Natural killer cell (primary cell): ENCODE results near the gene CWC25. TPM values are rescaled to one million over a fixed set of nuclear protein-coding genes. Genes with fewer than 3 reads are reported as not detected.

ENCODE experiments used
- ATAC-seq, 3 donors: fragments of 150-1000 bp in 2 of 3; fragments of 200-7000 bp in 1 of 3; cut with Tn5 transposase; 1 replicate in 1 of 3; 2 replicates in 2 of 3; pipeline ENCODE4 v1.10.0; 2021; ENCODE audit warnings: mild to moderate bottlenecking in 2 of 3, moderate library complexity in 2 of 3
- DNase-seq, 2 donors: peaks; one replicate each; pipeline versions ENCODE4 v3.0.0 to v3.0.0-alpha.2; 2013 to 2021; ENCODE audit warnings: mixed read lengths in 1 of 2
- H3K27ac ChIP-seq: one replicate; pipeline ENCODE4 v1.5.1; 2013; ENCODE audit warnings: mild to moderate bottlenecking, low read length
- H3K27me3 ChIP-seq: one replicate; pipeline ENCODE4 v1.6.1; 2013; ENCODE audit warnings: low read length; ENCODE audit not compliant: control insufficient read depth, insufficient read depth
- H3K36me3 ChIP-seq: one replicate; pipeline ENCODE4 v1.6.1; 2013; ENCODE audit warnings: low read length; ENCODE audit not compliant: control insufficient read depth, insufficient read depth
- H3K4me1 ChIP-seq: one replicate; pipeline ENCODE4 v1.6.1; 2013; ENCODE audit warnings: low read length; ENCODE audit not compliant: control insufficient read depth, insufficient read depth
- H3K4me3 ChIP-seq: one replicate; pipeline ENCODE4 v1.5.1; 2013; ENCODE audit warnings: low read length
- H3K9me3 ChIP-seq: one replicate; pipeline ENCODE4 v1.6.1; 2013; ENCODE audit warnings: low read length; ENCODE audit not compliant: control insufficient read depth, insufficient read depth
- H3K27ac Mint-ChIP-seq, 2 donors: one replicate each; pipeline ENCODE4 v1.8.0; 2022; ENCODE audit warnings: mild to moderate bottlenecking in 2 of 2, mixed read lengths in 2 of 2, moderate library complexity in 1 of 2
- H3K27me3 Mint-ChIP-seq, 2 donors: one replicate each; pipeline ENCODE4 v1.8.0; 2022; ENCODE audit warnings: low read depth in 2 of 2, mixed read lengths in 2 of 2
- H3K36me3 Mint-ChIP-seq: one replicate; pipeline ENCODE4 v1.8.0; 2022; ENCODE audit warnings: mixed read lengths
- H3K4me1 Mint-ChIP-seq, 2 donors: one replicate each; pipeline ENCODE4 v1.8.0; 2022; ENCODE audit warnings: mixed read lengths in 2 of 2
- H3K4me3 Mint-ChIP-seq: one replicate; pipeline ENCODE4 v1.8.0; 2022; ENCODE audit warnings: mild to moderate bottlenecking, moderate library complexity, mixed read lengths
- H3K9me3 Mint-ChIP-seq, 2 donors: one replicate each; pipeline ENCODE4 v1.8.0; 2022; ENCODE audit warnings: mixed read lengths in 2 of 2
- WGBS: methylation state at CpG from one replicate; pipeline ENCODE4 v1.1.7; 2013; ENCODE audit warnings: missing lambda C conversion rate; ENCODE audit not compliant: insufficient coverage; 5-methylcytosine and 5-hydroxymethylcytosine counted together
- intact Hi-C: fragments of 100-400 bp; cut with micrococcal nuclease; formaldehyde crosslinking; loops from one replicate; pipeline ENCODE4 v1.14.2; 2022
- total RNA-seq, 4 donors: library from RNA; stranded (reverse); fragments of 120-200 nt in 1 of 4; gene quantifications; one replicate each; pipeline versions ENCODE4 v1.2.3 to v1.2.4, GENCODE V29; 2013 to 2022
- TF ChIP-seq, protein P1 (sequence below): fragments of 200-600 bp; IDR thresholded peaks from one replicate; pipeline ENCODE4 v1.8.0; 2022; ENCODE audit warnings: antibody characterized with exemption

CWC25 gene
- total RNA-seq, 3 donors from 2014 or later (not counting 1 experiment from before 2014, with no cell fraction given): 63.8 to 79.4 (median 74.4) TPM

DNA sequence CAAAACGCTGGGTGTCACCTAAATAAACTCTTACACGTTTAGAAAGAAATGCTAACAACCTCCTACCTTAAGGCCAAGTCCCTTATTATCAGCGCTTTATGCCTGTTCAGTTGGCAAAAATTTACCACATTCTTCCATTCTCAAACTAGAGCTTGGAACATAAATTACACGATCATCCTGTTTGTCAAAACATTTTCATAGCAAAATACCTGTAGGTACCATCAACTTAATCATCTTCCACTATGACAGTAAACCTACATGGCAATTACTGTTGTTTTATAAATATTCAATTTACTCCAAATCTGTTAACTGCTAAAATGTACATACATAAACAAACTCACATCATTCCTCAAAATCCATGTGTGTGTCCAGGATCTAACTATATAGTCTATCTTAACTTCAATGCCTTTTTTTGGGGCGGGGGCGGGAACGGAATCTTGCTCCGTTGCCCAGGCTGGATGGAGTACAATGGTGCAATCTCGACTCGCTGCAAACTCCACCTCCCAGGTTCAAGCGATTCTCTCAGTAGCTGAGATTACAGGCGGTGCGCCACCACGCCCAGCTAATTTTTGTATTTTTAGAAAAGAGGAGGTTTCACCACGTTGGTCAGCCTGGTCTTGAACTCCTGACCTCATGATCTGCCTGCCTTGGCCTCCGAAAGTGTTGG, 24.0 kb upstream of the CWC25 start:
- Histone ChIP-seq H3K4me1 (peaks cover 23% of the 10 kb centered on the region), H3K9me3 (no peaks in the 10 kb centered on the region), H3K27me3 (no peaks in the 10 kb centered on the region), H3K36me3 (peaks cover 52% of the 10 kb centered on the region), H3K4me3 (no peak overlapping the region), H3K27ac (no peak overlapping the region)
- TF ChIP-seq, protein P1, sequence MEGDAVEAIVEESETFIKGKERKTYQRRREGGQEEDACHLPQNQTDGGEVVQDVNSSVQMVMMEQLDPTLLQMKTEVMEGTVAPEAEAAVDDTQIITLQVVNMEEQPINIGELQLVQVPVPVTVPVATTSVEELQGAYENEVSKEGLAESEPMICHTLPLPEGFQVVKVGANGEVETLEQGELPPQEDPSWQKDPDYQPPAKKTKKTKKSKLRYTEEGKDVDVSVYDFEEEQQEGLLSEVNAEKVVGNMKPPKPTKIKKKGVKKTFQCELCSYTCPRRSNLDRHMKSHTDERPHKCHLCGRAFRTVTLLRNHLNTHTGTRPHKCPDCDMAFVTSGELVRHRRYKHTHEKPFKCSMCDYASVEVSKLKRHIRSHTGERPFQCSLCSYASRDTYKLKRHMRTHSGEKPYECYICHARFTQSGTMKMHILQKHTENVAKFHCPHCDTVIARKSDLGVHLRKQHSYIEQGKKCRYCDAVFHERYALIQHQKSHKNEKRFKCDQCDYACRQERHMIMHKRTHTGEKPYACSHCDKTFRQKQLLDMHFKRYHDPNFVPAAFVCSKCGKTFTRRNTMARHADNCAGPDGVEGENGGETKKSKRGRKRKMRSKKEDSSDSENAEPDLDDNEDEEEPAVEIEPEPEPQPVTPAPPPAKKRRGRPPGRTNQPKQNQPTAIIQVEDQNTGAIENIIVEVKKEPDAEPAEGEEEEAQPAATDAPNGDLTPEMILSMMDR: no peak
- Mint-ChIP-seq H3K36me3 (peaks cover 23% of the 10 kb centered on the region), H3K4me1 (peaks cover 40 to 42% of the 10 kb centered on the region in 2 donors), H3K27me3 (no peaks in the 10 kb centered on the region), H3K4me3 (no peak overlapping the region), H3K9me3 (no peaks in the 10 kb centered on the region), H3K27ac (peak overlapping the region; percentile 10 to 21)
- ATAC-seq (no peak), DNase-seq (no peak)
- WGBS: 86% methylated on average over 16 of the region's 16 CpGs
- intact Hi-C loops: no loop called here

DNA sequence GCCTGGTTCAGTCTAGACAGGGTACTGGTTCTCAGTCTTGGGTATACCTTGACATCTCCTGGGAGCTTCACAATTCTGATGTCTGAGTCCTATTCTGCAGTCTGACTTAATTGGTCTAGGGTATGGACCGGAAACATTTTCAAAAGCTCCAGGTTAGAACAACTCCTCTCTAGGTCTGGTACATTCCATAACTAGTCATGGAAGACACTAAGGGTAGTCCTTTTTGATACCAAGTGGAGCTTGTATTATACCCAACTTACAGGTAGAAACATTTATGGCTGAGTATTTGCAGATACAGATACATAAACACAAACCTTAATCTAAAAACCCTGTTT, 23.4 kb upstream of the CWC25 start:
- intact Hi-C loops: no loop called here

DNA sequence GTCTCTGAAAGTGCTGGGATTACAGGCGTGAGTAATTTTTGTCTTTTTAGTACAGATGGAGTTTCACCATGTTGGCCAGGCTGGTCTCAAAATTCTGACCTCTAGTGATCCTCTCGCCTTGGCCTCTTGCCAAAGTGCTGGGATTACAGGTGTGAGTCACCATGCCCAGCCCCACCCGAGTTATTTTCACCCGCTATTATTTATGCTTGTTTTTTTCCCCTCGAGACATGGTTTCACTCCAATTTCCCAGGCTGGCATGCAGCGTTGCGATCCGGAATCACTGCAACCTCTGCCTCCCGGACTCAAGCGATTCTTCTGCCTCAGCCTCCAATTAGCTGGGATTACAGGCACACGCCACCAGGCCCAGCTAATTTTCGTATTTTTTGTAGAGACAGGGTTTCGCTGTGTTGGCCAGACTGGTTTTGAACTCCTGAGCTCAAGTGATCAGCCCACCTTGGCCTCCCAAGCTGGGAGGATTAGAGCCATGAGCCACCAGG, 19.2 kb upstream of the CWC25 start:
- TF ChIP-seq, protein P1: no peak

More for the DNA sequence above, 23.4 kb upstream of the CWC25 start:
- Histone ChIP-seq H3K9me3 (no peaks in the 10 kb centered on the region), H3K36me3 (peaks cover 52% of the 10 kb centered on the region), H3K4me3 (no peak overlapping the region), H3K27ac (no peak overlapping the region), H3K27me3 (no peaks in the 10 kb centered on the region), H3K4me1 (peaks cover 22% of the 10 kb centered on the region)
- Mint-ChIP-seq H3K4me3 (no peak overlapping the region), H3K27me3 (no peaks in the 10 kb centered on the region), H3K27ac (peak overlapping the region in 1 of 2 donors; percentile 10), H3K36me3 (peaks cover 23% of the 10 kb centered on the region), H3K9me3 (no peaks in the 10 kb centered on the region), H3K4me1 (peaks cover 34 to 37% of the 10 kb centered on the region in 2 donors)
- no CpG with 5 or more reads among the region's 1 CpG for WGBS
- DNase-seq (no peak), ATAC-seq (no peak)
- TF ChIP-seq, protein P1: no peak

More for the DNA sequence above, 19.2 kb upstream of the CWC25 start:
- H3K4me1 ChIP-seq: peaks cover 6% of the 10 kb centered on the region
- ATAC-seq (no peak), DNase-seq (no peak)
- H3K27me3 ChIP-seq: no peaks in the 10 kb centered on the region
- 84% methylated on average over 13 of the region's 13 CpGs for WGBS
- Mint-ChIP-seq H3K27me3 (no peaks in the 10 kb centered on the region), H3K4me3 (no peak overlapping the region), H3K4me1 (peaks cover 0 to 10% of the 10 kb centered on the region in 2 donors), H3K27ac (no peak overlapping the region), H3K36me3 (peaks cover 7% of the 10 kb centered on the region), H3K9me3 (no peaks in the 10 kb centered on the region)
- intact Hi-C loops: no loop called here
- peaks cover 22% of the 10 kb centered on the region for H3K36me3 ChIP-seq
- H3K27ac ChIP-seq: no peak overlapping the region
- no peak overlapping the region for H3K4me3 ChIP-seq
- H3K9me3 ChIP-seq: no peaks in the 10 kb centered on the region
